Fibroblast of mammary gland (primary cell): ENCODE data around the gene REEP6.

Experiments used
- DNase-seq: peaks from one replicate; pipeline ENCODE4 v3.0.0-alpha.2; 2010; ENCODE audit warnings: low read depth
- H3K4me3 ChIP-seq: 2 replicates; pipeline ENCODE4 v1.5.1; 2011; ENCODE audit warnings: low read depth, mild to moderate bottlenecking, low read length, moderate library complexity; ENCODE audit not compliant: control insufficient read depth
- CTCF ChIP-seq: conservative IDR thresholded peaks from 2 replicates; pipeline ENCODE4 v1.5.1; 2011; ENCODE audit warnings: low read depth, low read length, inconsistent platforms; ENCODE audit not compliant: control insufficient read depth, insufficient read depth

Gene REEP6

GRCh38 chr19:1487576-1488281 is 3.3 kb upstream of the REEP6 start:
- no peak for DNase-seq
- TF ChIP-seq CTCF, result no peak
- H3K4me3 ChIP-seq, result no peak overlapping the region

DNA sequence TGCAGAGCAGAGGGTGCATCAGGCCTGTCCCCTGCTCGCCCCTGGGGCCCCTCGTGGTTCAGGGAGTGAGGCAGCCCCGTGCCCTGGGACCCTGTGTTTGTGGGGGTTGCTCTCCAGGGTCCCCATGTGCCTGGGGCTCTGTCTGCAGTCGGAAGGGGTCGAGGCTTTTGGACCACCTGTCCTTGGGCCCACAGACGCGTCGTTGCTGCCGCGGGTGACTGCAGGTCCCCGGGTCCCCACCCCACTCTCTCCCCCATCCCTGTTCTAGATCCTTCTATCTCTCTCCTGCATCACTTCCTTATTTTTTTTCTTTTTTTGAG is 2.7 kb upstream of the REEP6 start:
- no peak overlapping the region for H3K4me3 ChIP-seq
- no peak for DNase-seq
- no peak for TF ChIP-seq CTCF

DNA sequence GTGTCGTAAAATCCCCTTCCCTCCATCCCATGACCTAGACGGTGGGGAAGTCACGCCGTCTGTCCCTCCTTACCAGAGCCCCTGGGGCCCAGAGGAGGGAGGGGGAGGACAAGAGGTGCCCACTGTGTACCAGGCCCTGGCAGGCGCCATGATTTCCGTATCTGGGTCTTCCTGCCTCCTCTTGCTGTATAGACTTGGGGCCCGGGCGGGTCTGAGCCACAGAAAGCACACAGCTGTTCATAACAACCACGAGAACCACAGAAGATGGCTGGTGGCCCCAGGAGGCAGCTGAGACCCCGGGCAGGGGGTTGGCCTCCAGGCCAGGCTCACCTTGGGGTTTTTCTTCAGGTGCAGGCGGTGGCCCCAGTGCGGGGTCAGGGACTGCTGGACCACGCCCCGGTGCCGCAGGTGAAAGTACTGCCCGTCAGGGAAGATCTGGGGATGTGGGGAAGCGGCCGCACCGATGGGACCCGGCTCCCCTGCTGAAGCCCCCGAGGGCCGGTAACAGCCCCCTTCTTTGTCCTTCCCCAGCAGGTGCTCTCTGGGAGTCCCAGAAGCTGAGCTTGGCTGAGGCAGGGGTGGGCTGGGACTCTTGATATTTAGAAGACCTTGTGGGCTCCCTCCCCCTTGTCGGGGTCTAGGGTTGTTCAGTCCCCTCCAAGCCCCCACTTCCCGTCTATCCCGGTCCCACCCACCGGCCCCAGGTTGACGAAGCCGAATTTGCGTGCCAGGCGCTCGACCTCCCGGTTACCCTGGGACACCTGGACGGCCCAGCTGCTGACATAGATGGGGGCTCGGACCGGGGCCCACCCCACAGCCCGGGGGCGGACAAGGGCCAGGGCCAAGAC is 1.3 kb upstream of the REEP6 start:
- DNase-seq, result no peak
- no peak for TF ChIP-seq CTCF
- H3K4me3 ChIP-seq, result peak overlapping the region; percentile 63

- H3K4me3 ChIP-seq, result peak within 1 kb of the TSS; percentile 63
- no peak for TF ChIP-seq CTCF
- peak; percentile 98 for DNase-seq
These were observed 469 bp upstream of the REEP6 start, which contains the start of gene PCSK4 for GRCh38 chr19:1490311-1491113. Gene PCSK4 (minus strand): TSS chr19:1490350. CDS start chr19:1490346, 4 bp downstream.

DNA sequence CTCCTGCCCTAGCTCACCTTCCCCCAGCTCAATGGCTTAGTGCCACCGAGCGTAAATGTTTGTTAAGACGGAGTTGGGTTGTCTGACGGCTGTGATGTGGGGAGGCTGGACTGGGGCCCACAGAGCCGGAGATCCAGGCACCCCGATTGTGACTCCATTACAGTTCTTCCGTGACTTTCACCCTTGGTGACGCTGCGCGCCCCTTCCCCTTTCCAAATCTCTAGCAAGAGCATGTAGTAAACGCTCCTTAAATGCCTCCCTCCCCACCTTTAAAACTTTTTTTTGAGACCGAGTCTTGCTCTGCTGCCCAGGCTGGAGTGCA is 829 bp downstream of the REEP6 start:
- no peak for DNase-seq
- TF ChIP-seq CTCF, result no peak
- no peak overlapping the region for H3K4me3 ChIP-seq

DNA sequence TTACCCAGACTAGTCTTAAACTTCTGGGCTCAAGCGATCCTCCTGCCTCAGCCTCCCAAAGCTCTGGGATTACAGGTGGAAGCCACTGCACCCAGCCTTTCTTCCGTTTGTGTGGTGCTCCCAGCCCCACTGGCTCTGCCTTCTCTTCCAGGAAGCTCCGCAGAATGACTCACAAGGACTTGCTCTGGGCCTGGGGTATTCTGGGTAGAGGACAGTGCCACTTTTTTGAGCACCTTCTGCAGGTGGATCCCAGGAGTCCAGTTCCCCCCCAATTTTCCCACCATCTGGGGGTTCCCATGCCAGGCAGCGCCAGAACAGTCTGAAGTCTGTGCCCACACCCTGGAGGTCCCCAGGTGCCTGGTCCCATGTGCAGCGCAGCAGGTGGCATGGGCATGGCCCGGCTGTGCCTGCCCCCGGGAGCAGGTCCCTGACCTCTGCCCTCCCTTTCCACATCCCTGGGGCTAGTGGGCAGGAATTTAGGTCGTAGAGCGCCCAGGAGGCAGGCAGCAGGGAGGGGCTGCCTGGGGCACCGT is 1.6 kb downstream of the REEP6 start:
- TF ChIP-seq CTCF, result no peak
- no peak overlapping the region for H3K4me3 ChIP-seq
- no peak for DNase-seq
